MM.1S (cell line): Measurements from ENCODE around the gene MEDAG.

ENCODE experiments used
- EZH2 ChIP-seq: fragments of 300-600 bp; sonication (generic); optimal IDR thresholded peaks from 2 replicates; pipeline ENCODE3; 2017; ENCODE audit warnings: low read depth, mild to moderate bottlenecking, antibody characterized with exemption, low read length, mixed read lengths
- TF ChIP-seq, protein P1 (sequence below): fragments of 300-600 bp; sonication (generic); IDR thresholded peaks from 2 replicates; pipeline ENCODE4 v1.5.1; 2016; ENCODE audit warnings: antibody characterized with exemption, low read length, mixed read lengths

DNA sequence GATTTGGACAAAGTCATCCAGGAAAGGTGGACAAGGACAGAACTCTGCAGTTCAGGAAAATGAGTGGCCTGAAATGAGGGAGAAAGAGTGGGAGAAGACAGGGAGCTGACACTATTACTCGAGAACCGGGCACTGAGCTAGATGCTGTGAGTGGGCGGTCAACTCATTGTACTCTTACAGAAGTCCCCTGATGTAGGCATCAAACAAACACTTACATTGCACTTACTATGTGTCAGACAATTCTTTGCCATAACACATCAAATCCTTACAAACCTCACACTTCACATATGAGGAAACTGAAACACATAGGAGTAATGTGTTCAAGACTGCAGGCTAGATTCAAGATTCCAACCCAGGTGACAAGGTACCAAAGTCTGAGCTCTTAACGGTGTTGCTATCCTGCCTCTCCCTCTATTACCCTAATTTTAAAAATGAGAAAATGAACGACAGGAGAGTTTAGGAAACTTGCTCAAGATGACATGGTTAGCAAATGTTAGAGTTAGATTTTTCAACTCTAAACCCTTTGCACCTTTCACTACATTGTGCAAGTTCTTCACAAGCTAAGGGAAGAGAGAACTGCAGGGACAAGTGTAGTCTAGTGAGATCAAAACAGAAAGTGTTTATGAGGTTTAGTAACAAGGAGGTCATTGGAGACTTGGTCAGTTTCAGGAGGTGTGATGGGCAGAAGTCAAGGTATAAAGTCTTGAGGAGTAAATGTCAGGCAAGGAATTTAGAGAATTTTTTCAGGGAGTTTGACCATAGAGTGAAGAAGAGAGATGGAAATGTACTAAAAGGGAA lies 4.9 kb upstream of the MEDAG start:
- TF ChIP-seq, protein P1, sequence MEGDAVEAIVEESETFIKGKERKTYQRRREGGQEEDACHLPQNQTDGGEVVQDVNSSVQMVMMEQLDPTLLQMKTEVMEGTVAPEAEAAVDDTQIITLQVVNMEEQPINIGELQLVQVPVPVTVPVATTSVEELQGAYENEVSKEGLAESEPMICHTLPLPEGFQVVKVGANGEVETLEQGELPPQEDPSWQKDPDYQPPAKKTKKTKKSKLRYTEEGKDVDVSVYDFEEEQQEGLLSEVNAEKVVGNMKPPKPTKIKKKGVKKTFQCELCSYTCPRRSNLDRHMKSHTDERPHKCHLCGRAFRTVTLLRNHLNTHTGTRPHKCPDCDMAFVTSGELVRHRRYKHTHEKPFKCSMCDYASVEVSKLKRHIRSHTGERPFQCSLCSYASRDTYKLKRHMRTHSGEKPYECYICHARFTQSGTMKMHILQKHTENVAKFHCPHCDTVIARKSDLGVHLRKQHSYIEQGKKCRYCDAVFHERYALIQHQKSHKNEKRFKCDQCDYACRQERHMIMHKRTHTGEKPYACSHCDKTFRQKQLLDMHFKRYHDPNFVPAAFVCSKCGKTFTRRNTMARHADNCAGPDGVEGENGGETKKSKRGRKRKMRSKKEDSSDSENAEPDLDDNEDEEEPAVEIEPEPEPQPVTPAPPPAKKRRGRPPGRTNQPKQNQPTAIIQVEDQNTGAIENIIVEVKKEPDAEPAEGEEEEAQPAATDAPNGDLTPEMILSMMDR, result no peak
- TF ChIP-seq EZH2, result no peak
